ENCODE data around the gene INTS1.

The INTS1 gene

DNA sequence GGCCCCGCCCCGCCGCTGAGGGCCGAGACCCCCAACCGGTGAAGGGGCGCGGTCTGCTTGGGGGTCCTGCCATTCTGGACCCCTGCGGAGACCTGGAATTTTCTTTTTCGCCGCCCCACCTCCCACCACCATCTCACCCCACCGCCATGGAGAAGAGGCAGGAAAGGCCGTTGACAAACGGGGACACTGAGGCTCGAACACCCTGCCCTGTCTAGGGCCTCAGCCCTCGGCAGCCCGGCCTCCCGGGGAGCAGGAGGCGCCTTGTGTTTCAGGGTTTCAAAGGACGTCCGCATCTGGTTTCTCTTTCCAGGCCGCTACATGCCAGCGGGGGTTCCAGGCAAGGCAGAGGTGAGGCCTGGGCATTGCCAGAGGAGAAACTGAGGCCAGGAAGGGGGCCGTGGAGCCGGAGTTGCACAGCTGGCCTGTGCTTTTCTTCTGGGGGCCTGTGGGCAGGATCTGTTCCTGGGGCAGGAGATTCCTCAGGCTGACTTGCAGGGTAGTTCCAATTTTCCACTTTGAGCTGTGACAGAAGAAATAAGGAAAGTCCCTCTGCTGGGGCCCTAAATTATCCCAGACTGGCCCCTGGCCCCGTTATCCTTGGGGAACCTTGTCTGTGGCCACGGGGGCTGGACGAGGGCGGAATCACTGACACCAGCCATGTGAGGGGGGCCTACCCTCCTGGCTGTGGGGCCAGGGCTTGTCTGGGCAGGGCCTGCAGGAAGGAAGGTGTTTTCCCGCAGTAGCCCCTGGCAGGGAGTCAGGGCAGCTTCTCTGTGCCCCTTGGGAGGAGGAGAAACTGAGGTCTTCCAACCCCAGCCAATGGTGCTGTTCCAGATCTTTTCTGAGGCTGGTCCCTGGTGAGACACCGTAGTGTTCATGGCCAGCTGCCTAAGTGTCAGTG, 44.0 kb downstream of the INTS1 start:
- peak overlapping the region; percentile 41 for H3K27ac ChIP-seq (ENCODE audit: low read depth, low read length, severe bottlenecking)

DNA sequence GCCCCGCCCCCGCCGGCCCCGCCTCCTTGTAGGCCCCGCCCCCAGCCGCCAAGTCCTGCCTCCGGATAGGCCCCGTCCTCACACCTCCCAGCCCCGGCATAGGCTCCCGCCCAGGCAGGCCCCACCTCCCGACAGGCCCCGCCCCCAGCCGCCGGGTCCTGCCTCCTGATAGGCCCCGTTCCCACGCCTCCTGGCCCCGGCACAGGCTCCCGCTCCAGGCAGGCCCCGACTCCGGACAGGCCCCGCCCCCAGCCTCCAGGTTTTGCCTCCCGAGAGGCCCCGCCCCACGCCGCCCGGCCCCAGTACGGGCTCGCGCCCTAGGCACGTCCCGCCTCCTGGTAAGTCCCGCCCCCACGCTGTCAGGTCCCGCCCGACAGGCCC, 44.7 kb downstream of the INTS1 start:
- WGBS, 2 experiments (ENCODE audit: insufficient coverage in 2 of 2): 0 to 2% methylated on average over 9 to 18 of the region's 35 CpGs
- H3K27ac ChIP-seq (ENCODE audit: low read depth, low read length, severe bottlenecking): peak overlapping the region; percentile 91
- H3K4me1 ChIP-seq (ENCODE audit: control insufficient read depth, insufficient read depth, low read length, poor library complexity, severe bottlenecking): peaks cover 50% of the 10 kb centered on the region
- no peaks in the 10 kb centered on the region for H3K36me3 ChIP-seq (ENCODE audit: control insufficient read depth, insufficient read depth, low read length)
- no peaks in the 10 kb centered on the region for H3K9me3 ChIP-seq (ENCODE audit: control insufficient read depth, low read length)
- peak overlapping the region; percentile 61 for H3K4me3 ChIP-seq (ENCODE audit: extremely low read depth, insufficient read depth, low read length, poor library complexity, severe bottlenecking)

More for the DNA sequence above, 44.0 kb downstream of the INTS1 start:
- 46 to 48% methylated on average over 23 to 25 of the region's 30 CpGs for WGBS, 2 experiments (ENCODE audit: insufficient coverage in 2 of 2)
- Histone ChIP-seq H3K4me1 (ENCODE audit: control insufficient read depth, insufficient read depth, low read length, poor library complexity, severe bottlenecking) (peaks cover 43% of the 10 kb centered on the region), H3K36me3 (ENCODE audit: control insufficient read depth, insufficient read depth, low read length) (no peaks in the 10 kb centered on the region), H3K9me3 (ENCODE audit: control insufficient read depth, low read length) (no peaks in the 10 kb centered on the region), H3K4me3 (ENCODE audit: extremely low read depth, insufficient read depth, low read length, poor library complexity, severe bottlenecking) (peak overlapping the region; percentile 38)

DNA sequence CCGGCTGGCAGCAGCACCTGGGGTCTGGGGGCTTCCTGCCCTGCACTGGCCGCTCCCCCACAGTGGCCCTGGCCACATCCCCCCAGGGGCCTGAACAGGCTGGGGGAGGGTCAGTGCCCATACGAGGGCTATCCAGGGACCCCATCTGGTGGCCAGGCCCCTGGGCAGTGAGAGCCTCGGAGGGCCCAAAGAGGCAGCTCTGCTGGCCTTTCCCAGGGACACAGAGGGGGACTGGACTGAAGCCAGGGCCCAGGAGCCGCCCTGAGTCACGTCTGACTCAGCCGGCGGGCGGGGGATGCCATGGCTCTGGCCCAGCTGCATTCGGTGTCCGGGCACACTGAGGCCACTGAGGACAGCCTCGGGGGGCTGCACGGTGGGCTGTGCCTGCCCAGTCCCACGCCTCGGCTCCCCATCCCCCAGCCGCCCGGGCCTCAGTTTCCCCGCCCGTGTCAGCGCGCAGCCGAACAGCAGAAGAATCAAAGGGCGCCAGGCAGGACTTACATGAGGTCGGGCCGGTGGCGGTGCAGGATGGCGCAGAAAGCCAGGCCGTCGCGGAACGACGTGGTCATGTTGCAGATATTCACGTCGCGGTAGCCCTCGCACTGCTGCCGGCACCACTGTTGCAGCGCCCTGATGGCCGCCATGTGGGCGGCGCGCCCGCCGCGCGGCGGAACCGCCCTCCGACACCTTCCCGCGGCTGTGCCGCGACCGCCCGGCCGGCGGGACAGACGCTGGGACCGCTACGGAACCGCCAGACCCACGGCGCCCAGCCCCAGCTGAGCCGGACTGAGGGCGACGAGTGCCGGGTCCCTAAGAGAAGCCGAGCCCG, 45.3 kb downstream of the INTS1 start, which contains the start of gene MICALL2:
Gene MICALL2 (minus strand): TSS at position 788 of the 829 bp plus-strand sequence. CDS start 144 bp downstream, at position 644.
- Histone ChIP-seq H3K4me3 (ENCODE audit: extremely low read depth, insufficient read depth, low read length, poor library complexity, severe bottlenecking) (peak within 1 kb of the TSS; percentile 61), H3K4me1 (ENCODE audit: control insufficient read depth, insufficient read depth, low read length, poor library complexity, severe bottlenecking) (peaks cover 56% of the 10 kb centered on the region), H3K36me3 (ENCODE audit: control insufficient read depth, insufficient read depth, low read length) (no peaks in the 10 kb centered on the region), H3K9me3 (ENCODE audit: control insufficient read depth, low read length) (no peaks in the 10 kb centered on the region), H3K27ac (ENCODE audit: low read depth, low read length, severe bottlenecking) (peak within 1 kb of the TSS; percentile 91)
- 3 to 5% methylated on average over 40 to 66 of the region's 69 CpGs for WGBS, 2 experiments (ENCODE audit: insufficient coverage in 2 of 2)

DNA sequence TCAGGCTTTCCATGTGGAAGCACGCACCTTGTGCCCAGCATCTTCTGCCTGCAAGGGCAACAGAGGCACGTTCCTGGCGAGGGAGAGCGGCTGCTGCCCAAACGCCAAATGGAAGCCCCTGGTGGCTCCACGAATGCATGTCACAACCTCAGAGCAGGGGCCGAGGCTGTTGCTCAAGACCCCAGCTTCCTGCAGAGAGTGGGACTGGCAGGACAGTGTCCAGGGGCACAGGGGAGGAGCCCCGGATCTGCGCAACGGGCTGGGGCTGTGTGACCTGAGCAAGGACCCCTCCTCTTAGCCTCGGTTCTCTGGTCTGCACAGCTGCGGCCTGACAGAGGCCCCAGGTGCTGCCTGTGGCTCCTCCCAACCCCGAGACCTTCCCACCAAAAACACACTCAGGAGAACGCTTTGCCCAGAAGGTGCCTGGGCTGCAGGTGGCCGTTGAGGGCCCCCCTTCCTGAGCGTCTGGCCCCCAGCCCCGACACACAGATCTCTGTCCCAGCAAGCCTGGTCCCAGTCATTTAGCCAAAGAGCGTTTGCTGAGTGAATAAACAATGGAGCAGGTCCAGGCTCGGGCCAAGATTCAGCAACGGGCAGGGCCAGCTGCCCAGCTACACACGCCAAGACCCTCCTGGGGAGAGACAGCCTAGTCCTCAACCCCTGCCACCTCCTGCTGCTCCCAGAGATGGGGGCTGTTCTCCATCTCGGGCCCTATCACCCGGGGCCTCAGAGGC, 46.1 kb downstream of the INTS1 start:
- Histone ChIP-seq H3K27ac (ENCODE audit: low read depth, low read length, severe bottlenecking) (peak overlapping the region; percentile 91), H3K4me1 (ENCODE audit: control insufficient read depth, insufficient read depth, low read length, poor library complexity, severe bottlenecking) (peaks cover 60% of the 10 kb centered on the region), H3K4me3 (ENCODE audit: extremely low read depth, insufficient read depth, low read length, poor library complexity, severe bottlenecking) (peak overlapping the region; percentile 61), H3K36me3 (ENCODE audit: control insufficient read depth, insufficient read depth, low read length) (no peaks in the 10 kb centered on the region), H3K9me3 (ENCODE audit: control insufficient read depth, low read length) (no peaks in the 10 kb centered on the region)
- WGBS, 2 experiments (ENCODE audit: insufficient coverage in 2 of 2): 68 to 71% methylated on average over 21 to 23 of the region's 23 CpGs

DNA sequence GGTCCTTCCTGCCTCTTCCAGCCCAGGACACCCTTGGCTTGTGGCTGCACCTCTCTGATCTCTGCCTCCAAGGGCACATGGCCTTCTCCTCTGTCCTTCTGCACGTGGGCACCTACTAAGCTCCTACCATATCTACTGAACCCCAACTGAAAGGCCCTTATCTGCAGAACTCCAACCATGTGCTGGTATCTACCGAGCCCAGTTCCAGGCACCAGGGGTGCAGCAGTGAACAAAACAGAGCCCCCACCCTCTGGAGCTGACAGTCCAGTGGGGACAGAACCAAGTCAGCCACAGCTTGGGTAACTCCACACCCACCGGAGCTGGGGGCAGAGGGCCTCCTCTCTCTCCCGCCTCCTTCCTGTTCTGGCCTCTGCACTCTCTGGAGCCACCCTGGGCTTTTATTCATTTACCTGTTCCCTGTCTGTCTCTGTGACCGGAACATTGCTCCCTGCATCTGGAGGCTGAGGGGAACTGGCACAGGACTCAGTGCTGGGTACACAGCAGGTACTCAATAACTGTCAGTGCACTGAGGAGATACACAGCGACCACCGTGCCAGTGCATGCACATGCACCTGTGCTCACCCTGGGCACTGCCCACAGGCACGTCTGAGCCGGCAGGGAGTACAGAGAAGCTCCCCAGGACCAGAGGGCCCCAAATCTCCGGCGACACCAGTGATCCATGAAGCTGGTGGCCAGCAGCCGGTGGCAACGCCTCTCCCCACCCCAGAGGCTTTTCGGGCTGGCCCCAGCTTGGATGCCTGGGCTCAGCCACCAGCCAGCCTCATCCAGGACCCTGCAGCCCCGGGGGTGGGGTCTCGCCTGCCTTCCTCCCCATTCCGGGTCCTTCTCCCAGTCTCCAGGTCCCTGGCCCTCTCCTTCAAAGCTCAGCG, 46.9 kb downstream of the INTS1 start:
- peak overlapping the region; percentile 61 for H3K4me3 ChIP-seq (ENCODE audit: extremely low read depth, insufficient read depth, low read length, poor library complexity, severe bottlenecking)
- no peaks in the 10 kb centered on the region for H3K9me3 ChIP-seq (ENCODE audit: control insufficient read depth, low read length)
- no peaks in the 10 kb centered on the region for H3K36me3 ChIP-seq (ENCODE audit: control insufficient read depth, insufficient read depth, low read length)
- WGBS, 2 experiments (ENCODE audit: insufficient coverage in 2 of 2): 83 to 86% methylated on average over 17 to 18 of the region's 18 CpGs
- peaks cover 67% of the 10 kb centered on the region for H3K4me1 ChIP-seq (ENCODE audit: control insufficient read depth, insufficient read depth, low read length, poor library complexity, severe bottlenecking)
- no peak overlapping the region for H3K27ac ChIP-seq (ENCODE audit: low read depth, low read length, severe bottlenecking)

DNA sequence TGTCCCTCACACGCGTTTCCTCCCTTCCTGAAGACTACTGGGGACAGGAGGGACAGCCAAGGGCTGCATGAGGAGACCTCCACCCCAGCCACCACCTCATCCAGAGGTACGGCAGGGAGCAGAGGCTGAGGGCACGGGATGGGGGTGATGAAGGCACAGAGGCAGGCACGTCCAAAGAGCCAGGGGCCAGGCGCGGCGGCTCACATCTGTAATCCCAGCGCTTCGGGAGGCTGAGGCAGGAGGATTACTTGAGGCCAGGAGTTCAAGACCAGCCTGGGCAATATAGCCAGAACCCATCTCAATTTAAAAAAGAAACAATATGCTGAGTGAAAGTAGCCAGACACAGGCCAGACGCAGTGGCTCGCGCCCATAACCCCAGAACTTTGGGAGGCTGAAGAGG, 48.2 kb downstream of the INTS1 start:
- Histone ChIP-seq H3K4me3 (ENCODE audit: extremely low read depth, insufficient read depth, low read length, poor library complexity, severe bottlenecking) (no peak overlapping the region), H3K36me3 (ENCODE audit: control insufficient read depth, insufficient read depth, low read length) (no peaks in the 10 kb centered on the region), H3K27ac (ENCODE audit: low read depth, low read length, severe bottlenecking) (no peak overlapping the region), H3K9me3 (ENCODE audit: control insufficient read depth, low read length) (no peaks in the 10 kb centered on the region), H3K4me1 (ENCODE audit: control insufficient read depth, insufficient read depth, low read length, poor library complexity, severe bottlenecking) (peaks cover 64% of the 10 kb centered on the region)
- WGBS, 2 experiments (ENCODE audit: insufficient coverage in 2 of 2): 92 to 96% methylated on average over 11 to 12 of the region's 13 CpGs

DNA sequence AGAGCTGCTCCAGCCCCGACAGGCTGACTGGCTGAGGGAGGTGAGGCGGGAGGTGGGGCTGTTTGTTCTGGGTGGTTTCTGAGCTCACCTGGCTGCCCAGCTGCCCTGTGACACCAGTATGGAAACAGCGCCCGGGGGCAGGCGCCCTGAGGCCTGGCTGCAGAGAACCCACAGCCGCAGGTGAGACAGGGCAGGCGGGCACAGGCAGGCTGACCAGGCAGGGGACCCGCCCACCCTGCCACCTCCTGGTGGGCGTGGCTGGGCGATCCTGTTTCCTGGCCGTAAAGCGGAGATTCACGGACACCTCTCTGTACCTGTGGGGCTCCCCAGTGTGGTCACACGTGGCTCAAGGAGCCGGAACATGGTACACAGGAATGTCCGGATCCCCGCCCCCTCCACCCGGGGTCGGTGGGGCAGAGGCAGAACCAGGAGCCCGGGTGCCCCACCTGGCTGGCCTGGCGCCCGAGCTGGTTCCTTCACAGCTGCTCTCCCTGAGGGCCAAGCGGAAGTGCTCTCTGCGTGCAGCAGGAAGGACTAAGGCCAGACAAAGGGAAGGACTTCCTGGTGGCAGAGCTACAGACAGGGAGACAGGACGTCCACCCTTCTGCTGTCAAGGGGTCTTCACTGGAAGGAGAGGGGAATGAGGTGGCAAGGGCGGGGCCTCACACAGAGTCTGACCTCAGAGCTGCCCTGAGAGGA, 48.8 kb downstream of the INTS1 start:
- peak overlapping the region; percentile 49 for H3K27ac ChIP-seq (ENCODE audit: low read depth, low read length, severe bottlenecking)
- H3K9me3 ChIP-seq (ENCODE audit: control insufficient read depth, low read length): no peaks in the 10 kb centered on the region
- no peaks in the 10 kb centered on the region for H3K36me3 ChIP-seq (ENCODE audit: control insufficient read depth, insufficient read depth, low read length)
- 90 to 92% methylated on average over 20 to 26 of the region's 26 CpGs for WGBS, 2 experiments (ENCODE audit: insufficient coverage in 2 of 2)
- H3K4me3 ChIP-seq (ENCODE audit: extremely low read depth, insufficient read depth, low read length, poor library complexity, severe bottlenecking): no peak overlapping the region
- peaks cover 63% of the 10 kb centered on the region for H3K4me1 ChIP-seq (ENCODE audit: control insufficient read depth, insufficient read depth, low read length, poor library complexity, severe bottlenecking)

DNA sequence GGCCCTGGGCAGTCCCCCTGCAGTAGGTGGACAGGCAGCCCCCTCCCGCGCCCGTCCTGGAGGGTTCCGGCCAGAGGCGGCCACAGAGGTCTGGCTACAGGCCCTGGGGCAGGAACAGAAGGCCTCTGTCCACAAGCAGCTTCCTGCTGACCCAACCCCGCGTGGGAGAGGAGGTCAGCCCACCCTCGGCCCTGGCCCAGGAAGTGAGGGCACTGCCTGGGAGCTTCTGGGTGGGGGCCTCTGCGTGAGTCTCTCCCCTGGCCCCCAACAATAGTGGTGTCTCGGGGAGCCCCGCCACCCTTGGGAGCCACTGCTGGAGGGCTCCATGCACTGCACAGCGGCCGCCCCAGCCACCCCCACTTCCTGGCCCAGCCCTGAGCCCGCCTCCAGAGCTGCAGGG, 49.6 kb downstream of the INTS1 start:
- 83 to 91% methylated on average over 10 to 13 of the region's 14 CpGs for WGBS, 2 experiments (ENCODE audit: insufficient coverage in 2 of 2)

DNA sequence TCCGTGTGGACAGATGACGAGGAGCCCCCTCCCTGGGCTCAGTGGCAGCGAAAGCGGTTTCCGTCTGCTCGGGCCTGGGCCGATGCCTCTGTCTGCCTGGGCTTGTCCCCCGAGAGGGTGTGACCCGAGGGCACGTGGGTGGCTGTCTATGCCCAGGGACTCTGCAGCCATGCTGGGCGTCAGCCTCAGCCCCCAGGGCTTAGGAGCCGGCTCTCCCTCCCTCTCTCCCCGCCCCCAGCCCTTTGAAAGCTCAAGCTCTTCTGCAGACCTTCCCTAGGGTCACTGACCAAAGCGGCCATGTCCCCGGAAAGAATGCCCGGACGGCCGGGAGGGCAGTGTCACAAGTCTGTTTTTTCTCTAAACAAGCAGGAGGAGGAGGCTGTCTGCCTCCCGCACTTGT, 52.0 kb downstream of the INTS1 start:
- H3K27ac ChIP-seq (ENCODE audit: low read depth, low read length, severe bottlenecking): no peak overlapping the region
- WGBS, 2 experiments (ENCODE audit: insufficient coverage in 2 of 2): 76 to 80% methylated on average over 19 of the region's 19 CpGs
- H3K4me1 ChIP-seq (ENCODE audit: control insufficient read depth, insufficient read depth, low read length, poor library complexity, severe bottlenecking): peaks cover 51% of the 10 kb centered on the region
- no peaks in the 10 kb centered on the region for H3K9me3 ChIP-seq (ENCODE audit: control insufficient read depth, low read length)
- H3K36me3 ChIP-seq (ENCODE audit: control insufficient read depth, insufficient read depth, low read length): peaks cover 5% of the 10 kb centered on the region
- H3K4me3 ChIP-seq (ENCODE audit: extremely low read depth, insufficient read depth, low read length, poor library complexity, severe bottlenecking): no peak overlapping the region

More for the DNA sequence above, 49.6 kb downstream of the INTS1 start:
- Histone ChIP-seq H3K4me1 (ENCODE audit: control insufficient read depth, insufficient read depth, low read length, poor library complexity, severe bottlenecking) (peaks cover 60% of the 10 kb centered on the region), H3K9me3 (ENCODE audit: control insufficient read depth, low read length) (no peaks in the 10 kb centered on the region), H3K4me3 (ENCODE audit: extremely low read depth, insufficient read depth, low read length, poor library complexity, severe bottlenecking) (no peak overlapping the region), H3K27ac (ENCODE audit: low read depth, low read length, severe bottlenecking) (peak overlapping the region; percentile 45), H3K36me3 (ENCODE audit: control insufficient read depth, insufficient read depth, low read length) (no peaks in the 10 kb centered on the region)

Measured in mesodermal cell (in vitro differentiated cells).